K562 (cell line): Measurements from ENCODE around the gene NPEPPS. TPM values are rescaled to one million over a fixed set of nuclear protein-coding genes. Genes with fewer than 3 reads are reported as not detected.

Experiments
- ATAC-seq: fragments of 200-7000 bp; cut with Tn5 transposase; 3 replicates; pipeline ENCODE4 v1.9.1; 2020; ENCODE audit warnings: moderate library complexity
- BruUV-seq: library from RNA; stranded (reverse); fragments of 400-500 nt; replicated peaks from 2 replicates; lab custom pipeline; 2021; lab: Mats Ljungman, UMichigan
- CTCF ChIA-PET: fragments of 300-600 bp; formaldehyde crosslinking; extraction: SDS; loops from one replicate; lab custom pipeline; 2021; ENCODE audit warnings: low intra/inter-chr PET ratio; lab: Yijun Ruan, JAX
- POLR2A ChIA-PET: fragments of 300-600, 350-650 bp; sonication (Branson Sonifier 250); formaldehyde crosslinking; extraction: SDS; loops from one replicate; lab custom pipeline; 2021; ENCODE audit warnings: antibody characterized with exemption, inconsistent platforms; lab: Yijun Ruan, JAX
- DNase-seq, 4 experiments: peaks; one replicate each; pipeline versions ENCODE4 v3.0.0 to v3.0.0-alpha.2; 2011 to 2018; ENCODE audit warnings: low spot score in 3 of 4, mixed read lengths in 3 of 4; ENCODE audit errors: extremely low read depth in 1 of 4
- FAIRE-seq: peaks from 2 replicates; lab custom pipeline; 2011; peaks lifted over from hg19 to GRCh38; lab: Jason Lieb, UNC
- H2AFZ ChIP-seq: 2 replicates; pipeline ENCODE4 v1.6.0; 2011; ENCODE audit warnings: low read depth, low read length, control low read depth, inconsistent platforms
- H3K27ac ChIP-seq: fragments of 200-600 bp; 3 replicates; pipeline ENCODE4 v1.8.0; 2011; ENCODE audit warnings: low read depth, mild to moderate bottlenecking, control low read depth, inconsistent platforms, low read length, moderate library complexity, mixed read lengths; ENCODE audit errors: extremely low read depth
- H3K27me3 ChIP-seq, 2 experiments: fragments of 300-600 bp in 1 of 2; 2 replicates in 1 of 2; 3 replicates in 1 of 2; pipeline versions ENCODE4 v1.6.0 to v1.8.0; 2011; ENCODE audit warnings: inconsistent platforms in 2 of 2, low read length in 2 of 2, mild to moderate bottlenecking in 1 of 2, mixed read lengths in 1 of 2, moderate library complexity in 1 of 2; ENCODE audit not compliant: control insufficient read depth in 2 of 2, insufficient read depth in 2 of 2
- H3K36me3 ChIP-seq: fragments of 300-600 bp; 3 replicates; pipeline ENCODE4 v1.8.0; 2011; ENCODE audit warnings: mild to moderate bottlenecking, low read length, inconsistent platforms; ENCODE audit not compliant: control insufficient read depth, insufficient read depth
- H3K4me1 ChIP-seq, 2 experiments: fragments of 200-600 bp in 1 of 2; replicated peaks in 1 of 2; 2 replicates in 1 of 2; 3 replicates in 1 of 2; pipeline versions ENCODE4 v1.5.1 to v1.8.0; 2011; ENCODE audit warnings: inconsistent platforms in 2 of 2, low read length in 2 of 2, mild to moderate bottlenecking in 1 of 2, mixed read lengths in 1 of 2, moderate library complexity in 1 of 2; ENCODE audit not compliant: control insufficient read depth in 2 of 2, insufficient read depth in 2 of 2
- H3K4me2 ChIP-seq: 2 replicates; pipeline ENCODE4 v1.6.1; 2011; ENCODE audit warnings: low read length, control low read depth, inconsistent platforms, mixed read lengths; ENCODE audit not compliant: insufficient read depth
- H3K4me3 ChIP-seq: fragments of 200-600 bp; sonication (generic), shearing (Covaris generic); 2 replicates; pipeline ENCODE4 v1.5.1; 2016; ENCODE audit warnings: control low read depth, inconsistent platforms
- H3K79me2 ChIP-seq: fragments of 200-600 bp; 3 replicates; pipeline ENCODE4 v1.8.0; 2011; ENCODE audit warnings: low read length, inconsistent platforms; ENCODE audit not compliant: control insufficient read depth, insufficient read depth
- H3K9ac ChIP-seq, 2 experiments: 2 replicates each; pipeline versions ENCODE4 v1.6.0 to v1.6.1; 2011; ENCODE audit warnings: low read depth in 2 of 2, low read length in 2 of 2, control low read depth in 1 of 2, inconsistent platforms in 1 of 2, mild to moderate bottlenecking in 1 of 2, mixed read lengths in 1 of 2; ENCODE audit not compliant: insufficient read depth in 1 of 2
- H3K9me1 ChIP-seq: one replicate; pipeline ENCODE4 v1.6.0; 2011; ENCODE audit warnings: inconsistent platforms, mild to moderate bottlenecking, low read length, moderate library complexity; ENCODE audit not compliant: control insufficient read depth, insufficient read depth
- H3K9me3 ChIP-seq: replicated peaks from 2 replicates; pipeline ENCODE4 v1.5.1; 2011; ENCODE audit warnings: low read depth, low read length, inconsistent platforms; ENCODE audit not compliant: control insufficient read depth, insufficient read depth
- H4K20me1 ChIP-seq: replicated peaks from 2 replicates; pipeline ENCODE4 v1.6.1; 2011; ENCODE audit warnings: low read length, inconsistent platforms, mixed read lengths; ENCODE audit not compliant: control insufficient read depth, insufficient read depth
- C11orf30 ChIP-seq: fragments of 450-650 bp; IDR thresholded peaks from 2 replicates; pipeline ENCODE4 v1.6.1; 2016; ENCODE audit warnings: low read depth, mild to moderate bottlenecking
- CBX1 ChIP-seq: sonication (generic); IDR thresholded peaks from 2 replicates; pipeline ENCODE4 v1.6.1; 2016; ENCODE audit warnings: antibody characterized with exemption, low read depth, mild to moderate bottlenecking
- MAFG ChIP-seq: fragments of 450-650 bp; conservative IDR thresholded peaks from 2 replicates; pipeline ENCODE4 v1.6.1; 2016; ENCODE audit warnings: missing genetic modification characterization, missing compliant biosample characterization
- RBFOX2 ChIP-seq: fragments of 200-400 bp; formaldehyde crosslinking; IDR thresholded peaks from 2 replicates; pipeline ENCODE4 v1.6.1; 2017; ENCODE audit warnings: low read depth, mild to moderate bottlenecking, low read length, moderate library complexity
- SAP30 ChIP-seq: fragments of 200-600 bp; sonication (generic); IDR thresholded peaks from 2 replicates; pipeline ENCODE4 v1.6.1; 2012; ENCODE audit warnings: borderline replicate concordance, low read depth, mild to moderate bottlenecking, moderate library complexity, low read length, control low read depth, inconsistent platforms; ENCODE audit not compliant: insufficient read depth, poor library complexity, severe bottlenecking
- ZNF316 ChIP-seq: fragments of 450-650 bp; IDR thresholded peaks from 2 replicates; pipeline ENCODE4 v1.6.1; 2016
- WGBS: fragments of 100-300 bp; shearing (Covaris generic); methylation state at CpG from one replicate; pipeline ENCODE4 v1.1.6; 2016; ENCODE audit warnings: low coverage, mixed read lengths; ENCODE audit not compliant: insufficient coverage; ENCODE audit errors: missing lambda C conversion rate; 5-methylcytosine and 5-hydroxymethylcytosine counted together
- in situ Hi-C: fragments of 300-500 bp; cut with MboI; formaldehyde crosslinking; loops from 4 replicates; pipeline ENCODE4 v1.15.0; 2018; ENCODE audit warnings: inconsistent platforms, mixed read lengths
- intact Hi-C: fragments of 100-400 bp; cut with micrococcal nuclease; formaldehyde crosslinking; loops from 2 replicates; pipeline ENCODE4 v1.14.2; 2022
- polyA plus RNA-seq, 8 experiments: library from polyadenylated mRNA; depleted of rRNA in 4 of 8; stranded (reverse) in 5 of 8; unstranded in 3 of 8; fragments of >200 nt; fragmentation: Nextera tagmentation in 2 of 8; fragmentation: Illumina TruSeq in 1 of 8; extraction: Ambion mirVana in 2 of 8; extraction: Trizol in 1 of 8; gene quantifications; 2 replicates each; pipeline versions ENCODE4 v1.2.1 to v1.2.3, GENCODE V29; 2011 to 2014; ENCODE audit warnings: inconsistent platforms in 1 of 8, missing spikeins in 1 of 8
- total RNA-seq, 7 experiments: library from RNA; depleted of rRNA in 6 of 7; stranded (reverse); fragments of >200 nt in 6 of 7; fragmentation: Illumina TruSeq in 2 of 7; extraction: Trizol in 2 of 7; gene quantifications; 2 replicates each; pipeline versions ENCODE4 v1.2.1 to v1.2.3, GENCODE V29; 2011 to 2021; ENCODE audit warnings: low replicate concordance in 1 of 7

The NPEPPS gene
- total and polyA plus RNA-seq, 9 of the 15 experiments (the other 6 are each of a cell fraction or from before 2014, with no cell fraction given) = 21.4 to 108 (median 46.0) TPM

DNA sequence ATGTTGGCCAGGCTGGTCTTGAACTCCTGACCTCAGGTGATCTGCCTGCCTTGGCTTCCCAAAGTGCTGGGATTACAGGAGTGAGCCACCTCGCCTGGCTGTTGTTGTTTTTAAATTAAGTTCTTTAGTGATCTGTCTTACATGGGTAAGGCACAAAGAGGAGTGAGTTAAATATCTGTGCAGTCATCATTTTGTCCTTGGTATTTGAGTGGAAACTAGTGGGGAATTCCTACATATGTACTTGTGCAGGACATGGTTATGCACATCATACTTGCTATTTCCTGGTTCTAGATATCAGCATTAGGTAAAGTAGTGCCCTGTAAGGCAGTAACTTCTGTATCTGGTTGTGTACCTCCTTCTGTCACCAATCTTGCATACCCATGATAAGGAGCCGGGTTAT lies 122.5 kb downstream of the NPEPPS start:
- FAIRE-seq (no peak), DNase-seq (no peak), ATAC-seq (no peak)
- H2AFZ ChIP-seq = no peak overlapping the region
- peaks cover 86% of the 10 kb centered on the region for H3K79me2 ChIP-seq
- peaks cover 6 to 20% of the 10 kb centered on the region in 2 experiments for H3K4me1 ChIP-seq
- intact Hi-C loops = no loop called here
- no peak overlapping the region for H3K27ac ChIP-seq
- H4K20me1 ChIP-seq = peaks cover 12% of the 10 kb centered on the region; the same call in 1 of the 2 replicates
- H3K9ac ChIP-seq = no peak overlapping the region
- TF ChIP-seq C11orf30 (peak; percentile 52; the same call in 1 of the 2 replicates), ZNF316 (peak; percentile 65; the same call in 1 of the 2 replicates), SAP30 (no peak), CBX1 (no peak), MAFG (0 out of 2 replicates have a peak, but pooled peaks have one; percentile 17), RBFOX2 (0 out of 2 replicates have a peak, but pooled peaks have one; percentile 21)
- WGBS = 90% methylated on average over 2 of the region's 2 CpGs
- H3K4me2 ChIP-seq = no peak overlapping the region; the same call in 1 of the 2 replicates
- H3K27me3 ChIP-seq = no peaks in the 10 kb centered on the region
- no peaks in the 10 kb centered on the region for H3K9me1 ChIP-seq
- H3K4me3 ChIP-seq = no peak overlapping the region
- no TSS peak for BruUV-seq
- in situ Hi-C loops = no loop called here
- H3K36me3 ChIP-seq = peaks cover 78% of the 10 kb centered on the region
- ChIA-PET CTCF (no interaction called here), POLR2A (interaction anchor here (0.9 to 2.2 kb wide), 5 partner anchors 9 to 26 kb away, joined by 4 to 9 read pairs (median 5); no protein-coding TSS in a partner anchor)
- no peaks in the 10 kb centered on the region for H3K9me3 ChIP-seq
